WTC11 (cell line): ENCODE results near the gene AQP7. TPM values are rescaled to one million over a fixed set of nuclear protein-coding genes. Genes with fewer than 3 reads are reported as not detected.

Experiments
- ATAC-seq: fragments of 200-7000 bp; cut with Tn5 transposase; 2 replicates; pipeline ENCODE4 v1.10.0; 2021; ENCODE audit warnings: mild to moderate bottlenecking, moderate library complexity
- CTCF ChIA-PET: fragments of 300-600 bp; sonication (Branson Sonifier 250); formaldehyde crosslinking; loops from one replicate; lab custom pipeline; 2021; ENCODE audit warnings: antibody characterized with exemption; lab: Charles Lee
- POLR2A ChIA-PET: fragments of 350-600 bp; sonication (Branson Sonifier 250); formaldehyde crosslinking; loops from one replicate; lab custom pipeline; 2021; ENCODE audit warnings: antibody characterized with exemption; lab: Charles Lee
- DNase-seq: peaks from one replicate; pipeline ENCODE4 v3.0.0; 2021; ENCODE audit warnings: low spot score
- H3K27ac Mint-ChIP-seq: 2 replicates; pipeline ENCODE4 v1.8.0; 2021; ENCODE audit warnings: mixed read lengths
- H3K27me3 Mint-ChIP-seq: 2 replicates; pipeline ENCODE4 v1.8.0; 2021; ENCODE audit warnings: low read depth, mild to moderate bottlenecking, moderate library complexity, mixed read lengths
- H3K36me3 Mint-ChIP-seq: 2 replicates; pipeline ENCODE4 v1.8.0; 2021; ENCODE audit warnings: mixed read lengths
- H3K4me1 Mint-ChIP-seq: 2 replicates; pipeline ENCODE4 v1.8.0; 2022; ENCODE audit warnings: mixed read lengths
- H3K4me3 Mint-ChIP-seq: 2 replicates; pipeline ENCODE4 v1.8.0; 2021; ENCODE audit warnings: mild to moderate bottlenecking, moderate library complexity, mixed read lengths
- H3K9me3 Mint-ChIP-seq: 2 replicates; pipeline ENCODE4 v1.8.0; 2021; ENCODE audit warnings: mixed read lengths
- EMX1 ChIP-seq: fragments of 250-450 bp; sonication (Bioruptor Pico); IDR thresholded peaks from 2 replicates; pipeline ENCODE4 v1.8.0; 2021; ENCODE audit warnings: mild to moderate bottlenecking
- FOXJ3 ChIP-seq: sonication (generic); formaldehyde crosslinking; IDR thresholded peaks from 2 replicates; pipeline ENCODE4 v1.9.0; 2021; ENCODE audit warnings: missing genetic modification reagents, mild to moderate bottlenecking, borderline replicate concordance
- KAT7 ChIP-seq: sonication (generic); formaldehyde crosslinking; IDR thresholded peaks from 2 replicates; pipeline ENCODE4 v1.8.1; 2023; ENCODE audit warnings: missing genetic modification reagents, mild to moderate bottlenecking, borderline replicate concordance
- MYBL2 ChIP-seq: sonication (generic); formaldehyde crosslinking; IDR thresholded peaks from 2 replicates; pipeline ENCODE4 v1.8.1; 2023; ENCODE audit warnings: mild to moderate bottlenecking, moderate library complexity, missing genetic modification reagents
- NFATC4 ChIP-seq: fragments of 250-450 bp; sonication (Bioruptor Pico); IDR thresholded peaks from 2 replicates; pipeline ENCODE4 v1.9.0; 2021; ENCODE audit warnings: mild to moderate bottlenecking
- TEAD1 ChIP-seq: sonication (generic); formaldehyde crosslinking; IDR thresholded peaks from 2 replicates; pipeline ENCODE4 v1.8.0; 2022; ENCODE audit warnings: mild to moderate bottlenecking, missing genetic modification reagents
- TEAD4 ChIP-seq: sonication (generic); formaldehyde crosslinking; IDR thresholded peaks from 2 replicates; pipeline ENCODE4 v1.8.0; 2022; ENCODE audit warnings: mild to moderate bottlenecking, missing genetic modification reagents
- ZNF121 ChIP-seq: sonication (generic); formaldehyde crosslinking; IDR thresholded peaks from 2 replicates; pipeline ENCODE4 v1.8.0; 2023; ENCODE audit warnings: missing genetic modification reagents
- ZNF232 ChIP-seq: sonication (generic); formaldehyde crosslinking; IDR thresholded peaks from 2 replicates; pipeline ENCODE4 v1.8.0; 2022; ENCODE audit warnings: mild to moderate bottlenecking, missing genetic modification reagents
- ZNF317 ChIP-seq: sonication (generic); formaldehyde crosslinking; IDR thresholded peaks from 2 replicates; pipeline ENCODE4 v1.8.1; 2023; ENCODE audit warnings: low read depth, mild to moderate bottlenecking, moderate library complexity, missing genetic modification reagents, borderline replicate concordance
- total RNA-seq: library from RNA; stranded (reverse); gene quantifications from 3 replicates; pipeline ENCODE4 v1.2.3, GENCODE V29; 2021
- TF ChIP-seq, protein P1 (sequence below): sonication (generic); formaldehyde crosslinking; IDR thresholded peaks from 2 replicates; pipeline ENCODE4 v1.8.1; 2022; ENCODE audit warnings: mild to moderate bottlenecking, moderate library complexity, missing genetic modification reagents
- TF ChIP-seq, protein P2 (sequence below): fragments of 200-600 bp; IDR thresholded peaks from 2 replicates; pipeline ENCODE4 v1.8.0; 2022; ENCODE audit warnings: antibody characterized with exemption
- TF ChIP-seq, protein P3 (sequence below): sonication (generic); formaldehyde crosslinking; IDR thresholded peaks from 2 replicates; pipeline ENCODE4 v1.8.1; 2022; ENCODE audit warnings: low read depth, missing genetic modification reagents, borderline replicate concordance
- TF ChIP-seq, protein P4 (sequence below): sonication (generic); formaldehyde crosslinking; conservative IDR thresholded peaks from 2 replicates; pipeline ENCODE4 v1.8.1; 2023; ENCODE audit warnings: mild to moderate bottlenecking, low read depth, missing genetic modification reagents, moderate library complexity
- TF ChIP-seq, protein P5 (sequence below): fragments of 250-450 bp; sonication (Bioruptor Pico); IDR thresholded peaks from 2 replicates; pipeline ENCODE4 v2.1.2; 2022; ENCODE audit warnings: mild to moderate bottlenecking, moderate library complexity
- TF ChIP-seq, protein P6 (sequence below): sonication (generic); formaldehyde crosslinking; IDR thresholded peaks from 2 replicates; pipeline ENCODE4 v1.8.1; 2022; ENCODE audit warnings: mild to moderate bottlenecking, missing genetic modification reagents, moderate library complexity, borderline replicate concordance

Gene AQP7
- total RNA-seq, 1 experiment from 2014 or later: 0.17 TPM

DNA sequence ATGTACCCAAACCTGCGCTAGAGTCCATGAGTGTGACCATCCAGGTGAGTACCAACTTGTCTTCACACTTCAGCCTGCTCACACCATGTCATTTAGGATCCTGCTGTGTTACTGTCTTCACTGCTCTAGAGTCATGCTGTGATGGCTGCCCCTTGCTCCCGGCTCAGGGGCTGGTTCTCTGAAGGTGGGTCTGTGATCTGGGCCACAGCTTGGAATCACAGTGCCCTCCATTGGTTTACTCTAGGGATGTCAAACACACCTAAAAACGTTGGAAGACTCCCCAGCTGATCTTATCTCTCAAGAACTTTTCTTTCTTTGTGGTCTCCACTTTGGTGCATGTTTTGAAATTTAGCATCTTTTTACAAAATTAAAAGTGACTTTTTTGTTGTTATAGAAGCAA, 58.2 kb downstream of the AQP7 start:
- Mint-ChIP-seq H3K9me3 (peaks cover 20% of the 10 kb centered on the region), H3K36me3 (peaks cover 72% of the 10 kb centered on the region), H3K4me3 (no peak overlapping the region), H3K27me3 (no peaks in the 10 kb centered on the region), H3K27ac (no peak overlapping the region), H3K4me1 (peaks cover 3% of the 10 kb centered on the region; the same call in 1 of the 2 replicates)
- CTCF ChIA-PET: no interaction called here
- ATAC-seq: no peak
- POLR2A ChIA-PET: no interaction called here
- no peak for DNase-seq
- TF ChIP-seq TEAD1 (CRISPR knock-in tag): no peak
- no peak for TF ChIP-seq ZNF121
- TF ChIP-seq TEAD4 (CRISPR knock-in tag): no peak
- TF ChIP-seq, protein P1, sequence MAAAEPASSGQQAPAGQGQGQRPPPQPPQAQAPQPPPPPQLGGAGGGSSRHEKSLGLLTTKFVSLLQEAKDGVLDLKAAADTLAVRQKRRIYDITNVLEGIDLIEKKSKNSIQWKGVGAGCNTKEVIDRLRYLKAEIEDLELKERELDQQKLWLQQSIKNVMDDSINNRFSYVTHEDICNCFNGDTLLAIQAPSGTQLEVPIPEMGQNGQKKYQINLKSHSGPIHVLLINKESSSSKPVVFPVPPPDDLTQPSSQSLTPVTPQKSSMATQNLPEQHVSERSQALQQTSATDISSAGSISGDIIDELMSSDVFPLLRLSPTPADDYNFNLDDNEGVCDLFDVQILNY (CRISPR knock-in tag): no peak
- TF ChIP-seq EMX1 (CRISPR knock-in tag): no peak
- TF ChIP-seq FOXJ3 (CRISPR knock-in tag): no peak
- TF ChIP-seq KAT7: no peak
- TF ChIP-seq, protein P2, sequence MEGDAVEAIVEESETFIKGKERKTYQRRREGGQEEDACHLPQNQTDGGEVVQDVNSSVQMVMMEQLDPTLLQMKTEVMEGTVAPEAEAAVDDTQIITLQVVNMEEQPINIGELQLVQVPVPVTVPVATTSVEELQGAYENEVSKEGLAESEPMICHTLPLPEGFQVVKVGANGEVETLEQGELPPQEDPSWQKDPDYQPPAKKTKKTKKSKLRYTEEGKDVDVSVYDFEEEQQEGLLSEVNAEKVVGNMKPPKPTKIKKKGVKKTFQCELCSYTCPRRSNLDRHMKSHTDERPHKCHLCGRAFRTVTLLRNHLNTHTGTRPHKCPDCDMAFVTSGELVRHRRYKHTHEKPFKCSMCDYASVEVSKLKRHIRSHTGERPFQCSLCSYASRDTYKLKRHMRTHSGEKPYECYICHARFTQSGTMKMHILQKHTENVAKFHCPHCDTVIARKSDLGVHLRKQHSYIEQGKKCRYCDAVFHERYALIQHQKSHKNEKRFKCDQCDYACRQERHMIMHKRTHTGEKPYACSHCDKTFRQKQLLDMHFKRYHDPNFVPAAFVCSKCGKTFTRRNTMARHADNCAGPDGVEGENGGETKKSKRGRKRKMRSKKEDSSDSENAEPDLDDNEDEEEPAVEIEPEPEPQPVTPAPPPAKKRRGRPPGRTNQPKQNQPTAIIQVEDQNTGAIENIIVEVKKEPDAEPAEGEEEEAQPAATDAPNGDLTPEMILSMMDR: no peak
- TF ChIP-seq, protein P3, sequence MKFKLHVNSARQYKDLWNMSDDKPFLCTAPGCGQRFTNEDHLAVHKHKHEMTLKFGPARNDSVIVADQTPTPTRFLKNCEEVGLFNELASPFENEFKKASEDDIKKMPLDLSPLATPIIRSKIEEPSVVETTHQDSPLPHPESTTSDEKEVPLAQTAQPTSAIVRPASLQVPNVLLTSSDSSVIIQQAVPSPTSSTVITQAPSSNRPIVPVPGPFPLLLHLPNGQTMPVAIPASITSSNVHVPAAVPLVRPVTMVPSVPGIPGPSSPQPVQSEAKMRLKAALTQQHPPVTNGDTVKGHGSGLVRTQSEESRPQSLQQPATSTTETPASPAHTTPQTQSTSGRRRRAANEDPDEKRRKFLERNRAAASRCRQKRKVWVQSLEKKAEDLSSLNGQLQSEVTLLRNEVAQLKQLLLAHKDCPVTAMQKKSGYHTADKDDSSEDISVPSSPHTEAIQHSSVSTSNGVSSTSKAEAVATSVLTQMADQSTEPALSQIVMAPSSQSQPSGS (CRISPR knock-in tag): no peak
- TF ChIP-seq MYBL2: no peak
- no peak for TF ChIP-seq ZNF232 (CRISPR knock-in tag)
- TF ChIP-seq, protein P4, sequence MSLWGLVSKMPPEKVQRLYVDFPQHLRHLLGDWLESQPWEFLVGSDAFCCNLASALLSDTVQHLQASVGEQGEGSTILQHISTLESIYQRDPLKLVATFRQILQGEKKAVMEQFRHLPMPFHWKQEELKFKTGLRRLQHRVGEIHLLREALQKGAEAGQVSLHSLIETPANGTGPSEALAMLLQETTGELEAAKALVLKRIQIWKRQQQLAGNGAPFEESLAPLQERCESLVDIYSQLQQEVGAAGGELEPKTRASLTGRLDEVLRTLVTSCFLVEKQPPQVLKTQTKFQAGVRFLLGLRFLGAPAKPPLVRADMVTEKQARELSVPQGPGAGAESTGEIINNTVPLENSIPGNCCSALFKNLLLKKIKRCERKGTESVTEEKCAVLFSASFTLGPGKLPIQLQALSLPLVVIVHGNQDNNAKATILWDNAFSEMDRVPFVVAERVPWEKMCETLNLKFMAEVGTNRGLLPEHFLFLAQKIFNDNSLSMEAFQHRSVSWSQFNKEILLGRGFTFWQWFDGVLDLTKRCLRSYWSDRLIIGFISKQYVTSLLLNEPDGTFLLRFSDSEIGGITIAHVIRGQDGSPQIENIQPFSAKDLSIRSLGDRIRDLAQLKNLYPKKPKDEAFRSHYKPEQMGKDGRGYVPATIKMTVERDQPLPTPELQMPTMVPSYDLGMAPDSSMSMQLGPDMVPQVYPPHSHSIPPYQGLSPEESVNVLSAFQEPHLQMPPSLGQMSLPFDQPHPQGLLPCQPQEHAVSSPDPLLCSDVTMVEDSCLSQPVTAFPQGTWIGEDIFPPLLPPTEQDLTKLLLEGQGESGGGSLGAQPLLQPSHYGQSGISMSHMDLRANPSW (CRISPR knock-in tag): no peak
- TF ChIP-seq, protein P5, sequence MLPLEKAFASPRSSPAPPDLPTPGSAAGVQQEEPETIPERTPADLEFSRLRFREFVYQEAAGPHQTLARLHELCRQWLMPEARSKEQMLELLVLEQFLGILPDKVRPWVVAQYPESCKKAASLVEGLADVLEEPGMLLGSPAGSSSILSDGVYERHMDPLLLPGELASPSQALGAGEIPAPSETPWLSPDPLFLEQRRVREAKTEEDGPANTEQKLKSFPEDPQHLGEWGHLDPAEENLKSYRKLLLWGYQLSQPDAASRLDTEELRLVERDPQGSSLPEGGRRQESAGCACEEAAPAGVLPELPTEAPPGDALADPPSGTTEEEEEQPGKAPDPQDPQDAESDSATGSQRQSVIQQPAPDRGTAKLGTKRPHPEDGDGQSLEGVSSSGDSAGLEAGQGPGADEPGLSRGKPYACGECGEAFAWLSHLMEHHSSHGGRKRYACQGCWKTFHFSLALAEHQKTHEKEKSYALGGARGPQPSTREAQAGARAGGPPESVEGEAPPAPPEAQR (CRISPR knock-in tag): no peak
- TF ChIP-seq, protein P6, sequence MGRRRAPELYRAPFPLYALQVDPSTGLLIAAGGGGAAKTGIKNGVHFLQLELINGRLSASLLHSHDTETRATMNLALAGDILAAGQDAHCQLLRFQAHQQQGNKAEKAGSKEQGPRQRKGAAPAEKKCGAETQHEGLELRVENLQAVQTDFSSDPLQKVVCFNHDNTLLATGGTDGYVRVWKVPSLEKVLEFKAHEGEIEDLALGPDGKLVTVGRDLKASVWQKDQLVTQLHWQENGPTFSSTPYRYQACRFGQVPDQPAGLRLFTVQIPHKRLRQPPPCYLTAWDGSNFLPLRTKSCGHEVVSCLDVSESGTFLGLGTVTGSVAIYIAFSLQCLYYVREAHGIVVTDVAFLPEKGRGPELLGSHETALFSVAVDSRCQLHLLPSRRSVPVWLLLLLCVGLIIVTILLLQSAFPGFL (CRISPR knock-in tag): no peak

DNA sequence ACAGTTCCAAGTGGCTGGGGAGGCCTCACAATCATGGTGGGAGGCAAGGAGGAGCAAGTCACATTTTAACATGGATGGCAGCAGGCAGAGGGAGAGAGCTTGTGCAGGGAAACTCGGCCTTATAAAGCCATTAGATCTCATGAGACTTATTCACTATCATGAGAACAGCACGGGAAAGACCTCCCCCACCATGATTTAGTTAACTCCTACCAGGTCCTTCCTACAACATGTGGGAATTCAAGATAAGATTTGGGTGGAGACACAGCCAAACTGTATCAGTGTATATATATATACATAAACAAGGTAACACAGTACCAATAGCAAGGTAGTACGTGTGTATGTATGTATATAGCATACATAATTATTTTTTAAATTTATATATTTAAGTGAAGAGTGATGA, 61.2 kb downstream of the AQP7 start:
- ChIA-PET POLR2A (no interaction called here), CTCF (no interaction called here)
- H3K27ac Mint-ChIP-seq: no peak overlapping the region
- DNase-seq: no peak
- TF ChIP-seq NFATC4 (CRISPR knock-in tag) (no peak), ZNF317 (CRISPR knock-in tag) (no peak)
- no peak for ATAC-seq
- no peaks in the 10 kb centered on the region for H3K27me3 Mint-ChIP-seq
- H3K9me3 Mint-ChIP-seq: peaks cover 32% of the 10 kb centered on the region
- no peaks in the 10 kb centered on the region for H3K4me1 Mint-ChIP-seq
- peaks cover 65% of the 10 kb centered on the region for H3K36me3 Mint-ChIP-seq
- H3K4me3 Mint-ChIP-seq: no peak overlapping the region
